Kidney epithelial cell (primary cell): ENCODE results near the gene GTF3C1. TPM values are rescaled to one million over a fixed set of nuclear protein-coding genes. Genes with fewer than 3 reads are reported as not detected.

ENCODE experiments used
- DNase-seq: peaks from one replicate; pipeline ENCODE4 v3.0.0-alpha.2; 2010; ENCODE audit warnings: low read depth
- H3K27me3 ChIP-seq: 2 replicates; pipeline ENCODE4 v1.6.0; 2011; ENCODE audit warnings: low read length; ENCODE audit not compliant: control insufficient read depth, insufficient read depth
- H3K36me3 ChIP-seq: 2 replicates; pipeline ENCODE4 v1.5.1; 2011; ENCODE audit warnings: low read length; ENCODE audit not compliant: control insufficient read depth, insufficient read depth
- H3K4me3 ChIP-seq: 2 replicates; pipeline ENCODE4 v1.5.1; 2011; ENCODE audit warnings: low read depth, mild to moderate bottlenecking, control low read depth, low read length
- total RNA-seq: library from RNA; depleted of rRNA; stranded (reverse); fragments of >200 nt; gene quantifications from 2 replicates; pipeline ENCODE4 v1.2.3, GENCODE V29; 2015
- TF ChIP-seq, protein P1 (sequence below): IDR thresholded peaks from 2 replicates; pipeline ENCODE4 v1.5.1; 2011; ENCODE audit warnings: mild to moderate bottlenecking, moderate library complexity, low read length, control low read depth, inconsistent platforms; ENCODE audit not compliant: insufficient read depth, poor library complexity, severe bottlenecking

The GTF3C1 gene
- total RNA-seq, 1 donor from 2014 or later, result 89.7 TPM

DNA sequence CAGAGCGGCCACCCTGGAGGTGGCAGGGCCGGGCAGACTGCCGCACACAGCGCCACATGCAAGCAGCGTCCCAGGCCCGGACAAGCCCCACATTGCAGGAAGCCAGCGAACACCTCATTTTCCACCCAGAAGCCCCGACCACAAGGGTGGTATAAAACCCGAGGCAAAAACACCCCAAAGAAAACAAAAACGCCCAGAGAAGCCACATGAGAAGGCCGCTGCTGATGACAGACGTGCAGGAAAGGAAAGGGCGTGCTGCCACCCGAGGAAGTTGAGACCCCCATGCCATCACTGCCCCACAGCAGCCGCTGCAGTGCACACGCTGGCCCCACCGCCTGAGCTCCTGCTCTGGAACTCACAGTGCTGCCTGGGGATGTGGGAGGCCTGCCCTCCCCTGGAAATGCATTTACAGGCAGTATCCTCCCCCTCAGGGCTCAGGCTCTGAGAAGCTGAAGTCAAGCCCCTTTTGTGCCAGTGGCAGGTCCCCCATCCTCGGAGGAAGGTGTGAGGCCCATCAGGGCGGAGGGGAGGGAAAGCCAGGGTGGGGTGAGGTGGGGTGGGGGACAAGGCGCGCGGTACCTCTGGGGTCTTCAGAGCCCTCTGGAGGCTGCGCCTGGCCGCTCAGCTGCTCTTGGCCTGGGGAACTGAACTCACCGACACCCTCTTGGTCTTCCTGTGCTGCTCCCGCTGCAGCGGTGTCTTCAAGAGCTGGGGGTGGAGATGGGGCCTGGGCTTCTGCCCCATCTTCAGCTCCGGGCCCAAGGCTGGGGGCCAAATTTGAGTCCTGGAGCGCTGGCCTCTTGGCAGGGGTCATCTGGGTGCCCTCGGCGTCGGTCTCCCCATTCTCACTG is 85.7 kb downstream of the GTF3C1 start:
- peaks cover 9% of the 10 kb centered on the region for H3K36me3 ChIP-seq

DNA sequence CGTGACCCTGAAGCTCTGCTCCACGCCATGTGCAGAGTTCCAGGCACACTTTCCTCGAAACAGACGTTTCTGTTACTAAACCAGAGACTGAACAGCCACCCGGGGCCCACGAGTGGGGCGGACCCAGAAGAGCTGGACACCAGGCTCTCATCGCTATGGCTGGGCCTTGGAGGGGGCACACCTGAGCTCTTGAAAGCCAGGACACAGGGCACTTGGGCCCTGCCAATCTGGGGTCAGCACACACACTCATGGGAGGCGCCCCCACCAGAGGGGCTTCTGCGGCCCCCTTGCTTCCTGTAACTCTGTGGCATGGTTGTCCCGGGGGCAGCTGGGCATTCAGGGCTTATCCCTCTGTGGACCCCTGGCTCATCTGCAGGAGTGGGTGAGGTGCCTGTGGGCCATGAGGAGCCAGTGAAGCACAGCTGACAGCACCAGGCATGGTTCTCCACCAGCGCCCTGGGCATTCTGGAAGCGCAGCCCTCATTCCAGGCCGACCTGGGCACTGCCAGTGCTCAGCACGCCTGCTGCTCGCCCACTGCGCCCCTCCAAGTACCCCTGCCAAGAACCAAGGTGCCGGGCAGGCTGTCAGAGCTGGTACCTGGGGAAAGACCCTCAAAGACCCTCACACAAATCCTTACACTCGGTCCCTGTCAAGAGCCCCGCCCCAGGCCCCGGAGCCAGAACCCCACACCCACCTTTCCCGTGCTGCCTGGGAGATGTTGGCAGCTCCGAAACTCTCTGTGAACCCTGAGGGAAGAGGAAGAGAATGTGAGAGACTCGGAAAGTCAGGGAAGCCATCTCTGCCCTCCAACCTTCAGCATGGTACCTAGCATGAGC is 86.6 kb downstream of the GTF3C1 start:
- TF ChIP-seq, protein P1, sequence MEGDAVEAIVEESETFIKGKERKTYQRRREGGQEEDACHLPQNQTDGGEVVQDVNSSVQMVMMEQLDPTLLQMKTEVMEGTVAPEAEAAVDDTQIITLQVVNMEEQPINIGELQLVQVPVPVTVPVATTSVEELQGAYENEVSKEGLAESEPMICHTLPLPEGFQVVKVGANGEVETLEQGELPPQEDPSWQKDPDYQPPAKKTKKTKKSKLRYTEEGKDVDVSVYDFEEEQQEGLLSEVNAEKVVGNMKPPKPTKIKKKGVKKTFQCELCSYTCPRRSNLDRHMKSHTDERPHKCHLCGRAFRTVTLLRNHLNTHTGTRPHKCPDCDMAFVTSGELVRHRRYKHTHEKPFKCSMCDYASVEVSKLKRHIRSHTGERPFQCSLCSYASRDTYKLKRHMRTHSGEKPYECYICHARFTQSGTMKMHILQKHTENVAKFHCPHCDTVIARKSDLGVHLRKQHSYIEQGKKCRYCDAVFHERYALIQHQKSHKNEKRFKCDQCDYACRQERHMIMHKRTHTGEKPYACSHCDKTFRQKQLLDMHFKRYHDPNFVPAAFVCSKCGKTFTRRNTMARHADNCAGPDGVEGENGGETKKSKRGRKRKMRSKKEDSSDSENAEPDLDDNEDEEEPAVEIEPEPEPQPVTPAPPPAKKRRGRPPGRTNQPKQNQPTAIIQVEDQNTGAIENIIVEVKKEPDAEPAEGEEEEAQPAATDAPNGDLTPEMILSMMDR, result no peak
- Histone ChIP-seq H3K27me3 (no peaks in the 10 kb centered on the region), H3K36me3 (peaks cover 7% of the 10 kb centered on the region)

More for the DNA sequence above, 85.7 kb downstream of the GTF3C1 start:
- Histone ChIP-seq H3K27me3 (no peaks in the 10 kb centered on the region), H3K4me3 (no peak overlapping the region)
- TF ChIP-seq, protein P1, result no peak
- DNase-seq, result no peak

DNA sequence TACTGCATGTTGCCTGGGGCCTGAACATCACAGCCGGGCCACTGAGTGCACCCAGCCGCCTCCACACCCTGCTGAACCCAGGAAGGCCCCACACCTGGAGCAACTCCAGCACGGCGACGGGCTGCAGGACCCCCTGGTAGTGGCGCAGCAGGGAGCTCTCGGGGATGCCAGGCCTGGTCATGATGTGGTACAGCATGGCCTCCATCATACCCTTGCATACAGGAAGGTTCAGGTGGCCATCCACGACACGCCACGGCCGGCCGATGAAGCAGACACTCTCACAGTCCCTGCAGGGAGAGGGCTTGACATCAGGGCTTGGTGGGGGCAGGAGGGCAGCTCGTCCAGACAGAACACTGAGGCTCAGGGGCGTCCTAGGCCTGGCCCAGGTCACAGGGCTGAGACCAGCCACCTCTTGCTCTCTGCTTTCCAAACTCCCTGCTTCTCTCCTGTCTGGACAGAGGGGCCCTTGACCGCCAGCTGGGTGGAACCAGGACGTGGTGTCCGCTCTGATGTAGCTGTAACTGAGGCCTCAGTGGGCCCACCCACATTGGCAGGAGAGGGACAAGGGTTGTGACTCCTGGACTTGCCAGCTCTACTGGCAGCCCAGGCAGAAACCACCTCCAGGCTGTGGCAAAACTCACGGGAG is 87.4 kb downstream of the GTF3C1 start:
- H3K36me3 ChIP-seq, result peaks cover 7% of the 10 kb centered on the region
- TF ChIP-seq, protein P1, result no peak
- H3K4me3 ChIP-seq, result no peak overlapping the region
- DNase-seq, result no peak
- no peaks in the 10 kb centered on the region for H3K27me3 ChIP-seq

More for the DNA sequence above, 86.6 kb downstream of the GTF3C1 start:
- no peak overlapping the region for H3K4me3 ChIP-seq
- no peak for DNase-seq

DNA sequence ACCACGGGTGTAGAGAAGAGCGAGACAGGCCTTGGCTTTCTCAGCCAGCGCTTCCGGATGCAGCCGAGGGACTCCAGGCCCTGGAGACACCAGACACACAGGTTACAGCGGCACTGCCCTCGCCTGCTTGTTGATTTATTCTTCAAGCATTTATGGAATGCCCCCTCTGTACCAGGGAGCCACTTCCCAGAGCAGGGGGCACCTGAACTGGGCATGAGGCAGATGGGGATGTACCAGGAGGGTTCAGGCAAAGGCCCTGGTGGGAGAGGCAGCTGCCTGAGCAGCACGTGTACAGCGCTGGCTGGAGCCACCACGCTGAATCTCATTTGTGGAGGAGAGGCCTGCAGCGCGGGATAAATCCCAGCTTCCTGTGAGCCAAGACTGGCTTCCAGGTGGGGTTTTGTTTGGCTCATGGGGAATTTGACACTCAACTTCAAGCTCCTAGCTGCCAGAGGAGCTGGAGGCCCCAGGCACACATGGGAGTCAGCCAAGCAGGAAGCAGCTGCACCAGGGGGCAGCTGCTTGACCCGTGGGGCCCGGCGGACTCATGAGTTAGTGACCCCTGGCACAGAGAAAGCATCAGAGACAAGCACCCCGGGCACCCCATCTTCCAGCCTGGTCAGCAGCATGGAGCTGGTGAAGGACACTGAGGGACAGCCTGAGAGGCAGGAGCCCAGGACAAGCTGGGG is 88.1 kb downstream of the GTF3C1 start:
- H3K36me3 ChIP-seq, result peaks cover 7% of the 10 kb centered on the region
- TF ChIP-seq, protein P1, result no peak
- no peak for DNase-seq
- no peak overlapping the region for H3K4me3 ChIP-seq
- no peaks in the 10 kb centered on the region for H3K27me3 ChIP-seq

DNA sequence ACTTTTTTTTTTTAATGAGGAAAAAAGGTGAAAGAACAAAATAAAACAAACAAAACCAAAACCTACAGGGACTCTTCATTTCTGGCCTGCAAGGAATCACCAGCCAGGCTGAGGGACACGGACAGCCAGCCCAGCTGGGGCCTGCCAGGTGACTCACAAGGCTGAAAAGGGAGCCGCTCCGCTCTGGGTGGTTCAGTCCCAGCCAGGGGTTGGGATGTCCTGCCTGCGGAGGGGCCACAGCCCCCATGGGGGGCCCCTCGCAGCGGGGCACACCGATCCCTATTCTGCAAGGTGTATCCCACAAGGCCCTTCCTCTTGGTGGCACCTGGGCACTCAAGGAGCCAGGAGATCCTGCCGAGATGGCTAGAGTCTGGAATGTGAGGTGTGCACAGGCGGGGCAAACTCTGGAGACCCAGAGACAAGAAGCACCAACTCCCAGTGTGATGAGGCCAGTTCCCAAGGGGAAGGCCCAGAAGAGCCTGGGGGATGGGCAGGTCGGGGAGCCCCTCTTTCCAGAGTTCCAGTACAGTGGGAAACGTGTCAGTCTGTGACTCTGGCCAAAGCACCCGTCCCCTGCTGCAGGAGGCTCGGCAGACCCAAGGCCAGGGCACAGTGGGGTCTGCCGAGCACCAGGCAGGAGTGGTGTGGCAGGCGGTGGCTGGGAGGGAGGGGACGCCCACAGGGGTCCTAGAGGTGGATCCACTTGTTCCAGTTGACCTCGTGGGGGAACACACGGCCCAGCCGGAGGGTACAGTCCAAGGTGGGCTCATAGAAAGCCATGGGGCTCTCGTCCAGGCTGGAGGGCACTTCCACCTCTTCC is 88.8 kb downstream of the GTF3C1 start:
- H3K36me3 ChIP-seq, result peaks cover 7% of the 10 kb centered on the region
- TF ChIP-seq, protein P1, result no peak
- H3K4me3 ChIP-seq, result no peak overlapping the region
- H3K27me3 ChIP-seq, result no peaks in the 10 kb centered on the region
- no peak for DNase-seq
